Measurements from ENCODE around the gene RAVER1. TPM values are rescaled to one million over a fixed set of nuclear protein-coding genes. Genes with fewer than 3 reads are reported as not detected.

RAVER1 gene
- total and polyA plus RNA-seq, 2 donors (not counting 3 experiments of a cell fraction or from before 2014, with no cell fraction given): 5.2 to 47.6 TPM

- intact Hi-C loops (cut with micrococcal nuclease): loop anchor here (2.0 kb wide), 1 partner anchor 43 kb away; no protein-coding TSS in a partner anchor
Measured at GRCh38 chr19:10291554-10292205, 41.6 kb downstream of the RAVER1 start.

GRCh38 chr19:10290876-10291553 lies 42.3 kb downstream of the RAVER1 start:
- Histone ChIP-seq H3K36me3 (ENCODE audit: control insufficient read depth in 2 of 2, extremely low read depth in 1 of 2, insufficient read depth in 2 of 2, low read length in 2 of 2) (no peaks in the 10 kb centered on the region), H3K9ac (replicated peaks; ENCODE audit: extremely low read depth, insufficient read depth, low read length) (no peak overlapping the region)
- no TSS peak for BruUV-seq (replicated peaks)

More at GRCh38 chr19:10291554-10292205, 41.6 kb downstream of the RAVER1 start:
- no peak for FAIRE-seq
- peak overlapping the region; percentile 43 for H3K4me2 ChIP-seq (ENCODE audit: insufficient read depth, low read length)
- peak overlapping the region; percentile 6 for H2AFZ ChIP-seq (ENCODE audit: low read depth, low read length)
- peaks cover 54 to 71% of the 10 kb centered on the region in 2 experiments for H3K27me3 ChIP-seq (ENCODE audit: control insufficient read depth in 2 of 2, insufficient read depth in 2 of 2, low read length in 2 of 2)
- H3K9me3 ChIP-seq (replicated peaks; ENCODE audit: control insufficient read depth, insufficient read depth, low read length): no peaks in the 10 kb centered on the region
- peaks cover 28% of the 10 kb centered on the region for H3K4me1 ChIP-seq (ENCODE audit: control insufficient read depth, extremely low read depth, insufficient read depth, low read length)
- dilution Hi-C loops (cut with MboI; ENCODE audit: extremely low pct_ligation_motif_present, low sequenced_read_pairs): no loop called here
- no peak for TF ChIP-seq POLR2A (IDR thresholded peaks at IDR 0.05; ENCODE audit: low read depth, low read length)
- peak; percentile 17 for TF ChIP-seq EZH2 (IDR thresholded peaks at IDR 0.05; ENCODE audit: borderline replicate concordance, low read depth, low read length, severe bottlenecking)
- CTCF ChIA-PET: interaction anchor here (0.6 to 3.2 kb wide), 11 partner anchors 13 to 108 kb away, joined by 3 to 18 read pairs (median 4); partner anchors contain the start of genes ICAM1 and RAVER1
- no peaks in the 10 kb centered on the region for H3K9me1 ChIP-seq (replicated peaks; ENCODE audit: control insufficient read depth, extremely low read depth, insufficient read depth, low read length)
- H3K4me3 ChIP-seq (replicated peaks in 1 of 3; ENCODE audit: insufficient read depth in 1 of 3, low read depth in 1 of 3, low read length in 3 of 3): peak overlapping the region in 2 of 3 experiments; percentile 10 to 20
- H3K79me2 ChIP-seq (ENCODE audit: control insufficient read depth, insufficient read depth, low read length): no peaks in the 10 kb centered on the region
- DNase-seq (ENCODE audit: low read depth, low spot score): no peak
- H4K20me1 ChIP-seq (replicated peaks; ENCODE audit: control insufficient read depth, extremely low read depth, insufficient read depth, low read length): no peaks in the 10 kb centered on the region
- POLR2A ChIA-PET: interaction anchor here (2.2 kb wide), 1 partner anchor 21 kb away, joined by 15 read pairs; the partner anchor contains the start of gene ICAM1
- BruUV-seq (replicated peaks): no TSS peak
- no peak overlapping the region for H3K9ac ChIP-seq (replicated peaks; ENCODE audit: extremely low read depth, insufficient read depth, low read length)
- no peaks in the 10 kb centered on the region for H3K36me3 ChIP-seq (ENCODE audit: control insufficient read depth in 2 of 2, extremely low read depth in 1 of 2, insufficient read depth in 2 of 2, low read length in 2 of 2)
- no peak overlapping the region for H3K27ac ChIP-seq (ENCODE audit: insufficient read depth, low read depth, low read length)

More at GRCh38 chr19:10290876-10291553, 42.3 kb downstream of the RAVER1 start:
- Histone ChIP-seq H3K27ac (ENCODE audit: insufficient read depth, low read depth, low read length) (no peak overlapping the region), H3K79me2 (ENCODE audit: control insufficient read depth, insufficient read depth, low read length) (no peaks in the 10 kb centered on the region), H4K20me1 (replicated peaks; ENCODE audit: control insufficient read depth, extremely low read depth, insufficient read depth, low read length) (no peaks in the 10 kb centered on the region), H3K4me2 (ENCODE audit: insufficient read depth, low read length) (peak overlapping the region; percentile 43), H3K4me3 (replicated peaks in 1 of 3; ENCODE audit: insufficient read depth in 1 of 3, low read depth in 1 of 3, low read length in 3 of 3) (peak overlapping the region in 2 of 3 experiments; percentile 10 to 20), H2AFZ (ENCODE audit: low read depth, low read length) (peak overlapping the region; percentile 6), H3K27me3 (ENCODE audit: control insufficient read depth in 2 of 2, insufficient read depth in 2 of 2, low read length in 2 of 2) (peaks cover 53 to 68% of the 10 kb centered on the region in 2 experiments), H3K9me3 (replicated peaks; ENCODE audit: control insufficient read depth, insufficient read depth, low read length) (no peaks in the 10 kb centered on the region), H3K4me1 (ENCODE audit: control insufficient read depth, extremely low read depth, insufficient read depth, low read length) (peaks cover 29% of the 10 kb centered on the region), H3K9me1 (replicated peaks; ENCODE audit: control insufficient read depth, extremely low read depth, insufficient read depth, low read length) (no peaks in the 10 kb centered on the region)
- CTCF ChIA-PET: interaction anchor here (0.6 to 3.2 kb wide), 10 partner anchors 14 to 108 kb away, joined by 3 to 18 read pairs (median 4); partner anchors contain the start of genes ICAM1 and RAVER1
- intact Hi-C loops (cut with micrococcal nuclease) (loop anchor here (2.0 kb wide), 1 partner anchor 44 kb away; no protein-coding TSS in a partner anchor), dilution Hi-C loops (cut with MboI; ENCODE audit: extremely low pct_ligation_motif_present, low sequenced_read_pairs) (no loop called here)
- FAIRE-seq: peak; percentile 68
- no peak for TF ChIP-seq GATA2 (IDR thresholded peaks at IDR 0.05; ENCODE audit: insufficient read depth, insufficient read length, low read depth, low read length)
- TF ChIP-seq JUN (IDR thresholded peaks at IDR 0.05; ENCODE audit: borderline replicate concordance, insufficient read depth, insufficient read length, low read depth): no peak
- TF ChIP-seq EZH2 (IDR thresholded peaks at IDR 0.05; ENCODE audit: borderline replicate concordance, low read depth, low read length, severe bottlenecking): peak; percentile 14
- POLR2A ChIA-PET: interaction anchor here (2.2 kb wide), 1 partner anchor 20 kb away, joined by 15 read pairs; the partner anchor contains the start of gene ICAM1
- no peak for DNase-seq (ENCODE audit: low read depth, low spot score)

Data from endothelial cell of umbilical vein (primary cell).